SU-DHL-6 (cell line): Measurements from ENCODE around the gene RRAD.

ENCODE experiments used
- H2AFZ ChIP-seq: fragments of 200-600 bp; sonication (generic); 2 replicates; pipeline ENCODE4 v1.6.1; 2014; ENCODE audit warnings: low read depth, mild to moderate bottlenecking, moderate library complexity, mixed read lengths, antibody characterized with exemption, low read length; ENCODE audit not compliant: severe bottlenecking
- H3F3A ChIP-seq: fragments of 200-600 bp; shearing (Covaris generic); 2 replicates; pipeline ENCODE4 v1.6.0; 2016; ENCODE audit warnings: antibody characterized with exemption, mild to moderate bottlenecking; ENCODE audit not compliant: insufficient read depth
- H3K27ac ChIP-seq: fragments of 200-600 bp; sonication (generic); 2 replicates; pipeline ENCODE4 v1.5.1; 2016; ENCODE audit warnings: low read depth, mild to moderate bottlenecking, low read length, moderate library complexity, mixed read lengths
- H3K27me3 ChIP-seq: fragments of 200-600 bp; sonication (generic), shearing (Covaris generic); 2 replicates; pipeline ENCODE4 v1.6.0; 2014; ENCODE audit warnings: mild to moderate bottlenecking, low read length
- H3K36me3 ChIP-seq: fragments of 200-600 bp; sonication (generic); 2 replicates; pipeline ENCODE4 v1.6.1; 2014; ENCODE audit warnings: mild to moderate bottlenecking, low read length, mixed read lengths
- H3K4me2 ChIP-seq: fragments of 300-600, 200-600 bp; shearing (Covaris generic), sonication (generic); 2 replicates; pipeline ENCODE4 v1.6.0; 2014; ENCODE audit warnings: low read length, low read depth, mild to moderate bottlenecking; ENCODE audit not compliant: poor library complexity, severe bottlenecking
- H3K4me3 ChIP-seq: fragments of 200-600 bp; sonication (generic); 2 replicates; pipeline ENCODE4 v1.5.1; 2014; ENCODE audit warnings: antibody characterized with exemption, low read length, mild to moderate bottlenecking, mixed read lengths; ENCODE audit not compliant: insufficient read depth, poor library complexity, severe bottlenecking
- H3K79me2 ChIP-seq: fragments of 200-600 bp; sonication (generic); 2 replicates; pipeline ENCODE4 v1.6.1; 2014; ENCODE audit warnings: mild to moderate bottlenecking, low read length, moderate library complexity; ENCODE audit not compliant: insufficient read depth
- H3K9ac ChIP-seq: fragments of 200-600 bp; sonication (generic); 2 replicates; pipeline ENCODE4 v1.7.0; 2014; ENCODE audit warnings: mild to moderate bottlenecking, low read length
- H3K9me2 ChIP-seq: fragments of 200-600 bp; sonication (generic); replicated peaks from 2 replicates; pipeline ENCODE4 v1.6.1; 2014; ENCODE audit warnings: low read length; ENCODE audit not compliant: insufficient read depth
- H3K9me3 ChIP-seq: fragments of 200-600 bp; sonication (generic); 2 replicates; pipeline ENCODE4 v1.6.1; 2014; ENCODE audit warnings: low read length, mixed read lengths; ENCODE audit not compliant: insufficient read depth
- H4K20me1 ChIP-seq: fragments of 200-600 bp; sonication (generic); 2 replicates; pipeline ENCODE4 v1.6.1; 2014; ENCODE audit warnings: low read depth, mild to moderate bottlenecking, antibody characterized with exemption, low read length, moderate library complexity, mixed read lengths
- EZH2phosphoT487 ChIP-seq: fragments of 200-600 bp; sonication (generic), shearing (Covaris generic); conservative IDR thresholded peaks from 2 replicates; pipeline ENCODE4 v1.6.1; 2018; ENCODE audit warnings: mild to moderate bottlenecking, antibody characterized with exemption, low read length, moderate library complexity, mixed read lengths
- TF ChIP-seq, protein P1 (sequence below): fragments of 200-600 bp; sonication (generic); IDR thresholded peaks from one replicate; pipeline ENCODE4 v1.5.1; 2017; ENCODE audit warnings: antibody characterized with exemption, mild to moderate bottlenecking, low read length, moderate library complexity; ENCODE audit not compliant: insufficient read depth, poor library complexity, severe bottlenecking

RRAD gene

DNA sequence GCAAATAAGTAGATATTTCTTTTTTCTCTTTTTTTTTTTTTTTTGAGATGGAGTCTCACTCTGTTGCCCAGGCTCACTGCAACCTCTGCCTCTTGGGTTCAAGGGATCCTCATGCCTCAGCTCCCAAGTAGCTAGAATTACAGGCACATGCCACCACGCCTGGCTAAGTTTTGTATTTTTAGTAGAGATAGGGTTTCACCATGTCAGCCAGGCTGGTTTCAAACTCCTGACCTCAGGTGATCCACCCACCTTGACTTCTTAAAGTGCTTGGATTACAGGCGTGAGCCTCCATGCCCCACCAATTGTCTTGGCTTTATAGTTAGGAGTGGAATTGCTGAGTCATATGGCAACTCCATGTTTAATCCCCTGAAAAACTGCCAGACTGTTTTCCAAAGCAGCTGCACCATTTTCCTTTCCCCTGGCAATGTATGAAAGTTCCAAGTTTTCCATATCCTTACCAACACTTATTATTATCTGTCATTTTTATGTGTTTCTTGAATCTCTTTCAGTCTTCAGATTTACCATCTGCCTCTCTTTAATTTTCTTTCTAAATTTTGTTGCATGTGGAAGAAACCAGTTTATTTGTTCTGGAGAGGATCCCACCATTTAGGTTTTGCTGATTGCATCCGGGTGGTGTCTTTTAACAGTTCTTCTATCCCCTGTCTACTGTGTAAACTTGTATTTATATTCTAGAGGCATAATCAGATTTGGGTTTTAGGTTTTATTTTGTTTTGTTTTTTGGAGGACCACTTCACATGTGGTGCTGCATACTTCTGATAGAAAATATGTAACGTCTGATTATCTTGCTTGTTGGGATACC, 25.8 kb upstream of the RRAD start:
- H3F3A ChIP-seq = no peaks in the 10 kb centered on the region
- no peaks in the 10 kb centered on the region for H3K36me3 ChIP-seq
- no peaks in the 10 kb centered on the region for H3K9me3 ChIP-seq
- H4K20me1 ChIP-seq = no peaks in the 10 kb centered on the region
- no peak overlapping the region for H3K4me3 ChIP-seq
- H3K79me2 ChIP-seq = no peaks in the 10 kb centered on the region
- no peak overlapping the region for H3K9ac ChIP-seq
- H2AFZ ChIP-seq = no peak overlapping the region
- H3K4me2 ChIP-seq = no peak overlapping the region
- H3K27ac ChIP-seq = no peak overlapping the region
- H3K9me2 ChIP-seq = no peaks in the 10 kb centered on the region
- H3K27me3 ChIP-seq = no peaks in the 10 kb centered on the region
- no peak for TF ChIP-seq EZH2phosphoT487
- TF ChIP-seq, protein P1, sequence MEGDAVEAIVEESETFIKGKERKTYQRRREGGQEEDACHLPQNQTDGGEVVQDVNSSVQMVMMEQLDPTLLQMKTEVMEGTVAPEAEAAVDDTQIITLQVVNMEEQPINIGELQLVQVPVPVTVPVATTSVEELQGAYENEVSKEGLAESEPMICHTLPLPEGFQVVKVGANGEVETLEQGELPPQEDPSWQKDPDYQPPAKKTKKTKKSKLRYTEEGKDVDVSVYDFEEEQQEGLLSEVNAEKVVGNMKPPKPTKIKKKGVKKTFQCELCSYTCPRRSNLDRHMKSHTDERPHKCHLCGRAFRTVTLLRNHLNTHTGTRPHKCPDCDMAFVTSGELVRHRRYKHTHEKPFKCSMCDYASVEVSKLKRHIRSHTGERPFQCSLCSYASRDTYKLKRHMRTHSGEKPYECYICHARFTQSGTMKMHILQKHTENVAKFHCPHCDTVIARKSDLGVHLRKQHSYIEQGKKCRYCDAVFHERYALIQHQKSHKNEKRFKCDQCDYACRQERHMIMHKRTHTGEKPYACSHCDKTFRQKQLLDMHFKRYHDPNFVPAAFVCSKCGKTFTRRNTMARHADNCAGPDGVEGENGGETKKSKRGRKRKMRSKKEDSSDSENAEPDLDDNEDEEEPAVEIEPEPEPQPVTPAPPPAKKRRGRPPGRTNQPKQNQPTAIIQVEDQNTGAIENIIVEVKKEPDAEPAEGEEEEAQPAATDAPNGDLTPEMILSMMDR = no peak

DNA sequence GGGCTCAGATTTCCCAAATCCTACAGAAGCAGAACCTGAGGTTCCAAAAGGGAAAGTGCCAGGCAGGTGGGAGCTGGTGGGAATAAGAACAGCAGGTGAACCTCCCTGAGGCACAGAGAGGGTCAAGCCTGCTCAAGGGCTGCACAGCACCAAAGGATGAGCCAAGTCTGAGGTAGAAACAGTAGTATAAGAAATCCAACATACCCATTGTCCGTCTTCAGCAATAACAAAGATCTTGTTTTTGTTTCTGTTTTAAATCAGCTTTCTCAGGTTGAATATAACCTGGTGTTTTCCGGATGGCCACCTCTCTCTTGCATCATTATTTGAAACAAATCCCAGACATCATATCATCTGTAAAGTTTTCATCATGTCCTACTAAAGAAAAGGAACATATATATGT, 25.1 kb upstream of the RRAD start:
- no peaks in the 10 kb centered on the region for H3K9me3 ChIP-seq
- H3K27ac ChIP-seq = no peak overlapping the region
- H3K79me2 ChIP-seq = no peaks in the 10 kb centered on the region
- H3K4me3 ChIP-seq = no peak overlapping the region
- no peak for TF ChIP-seq EZH2phosphoT487
- TF ChIP-seq, protein P1 = no peak
- no peak overlapping the region for H2AFZ ChIP-seq
- H3K4me2 ChIP-seq = no peak overlapping the region
- no peaks in the 10 kb centered on the region for H4K20me1 ChIP-seq
- no peaks in the 10 kb centered on the region for H3K36me3 ChIP-seq
- no peaks in the 10 kb centered on the region for H3F3A ChIP-seq
- H3K9ac ChIP-seq = no peak overlapping the region
- no peaks in the 10 kb centered on the region for H3K27me3 ChIP-seq
- H3K9me2 ChIP-seq = no peaks in the 10 kb centered on the region

DNA sequence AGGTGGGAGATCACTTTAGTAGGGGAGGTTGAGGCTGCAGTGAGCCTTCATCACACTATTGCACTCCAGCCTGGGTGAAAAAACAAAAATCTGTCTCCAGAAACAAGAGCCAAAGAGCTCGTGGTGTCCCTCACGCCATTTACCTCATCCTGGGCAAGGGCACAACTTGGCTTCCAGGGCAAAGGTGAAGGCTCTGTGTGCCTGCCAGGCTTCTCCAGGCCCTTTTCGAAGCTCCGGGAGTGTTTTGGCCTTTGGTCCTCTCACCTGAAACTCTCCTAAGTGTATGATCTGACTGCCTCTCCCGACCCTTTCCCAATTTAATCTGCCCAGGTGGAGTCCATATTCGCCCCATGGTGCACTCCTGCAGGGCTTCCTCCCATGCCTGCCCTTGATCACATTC, 24.1 kb upstream of the RRAD start:
- Histone ChIP-seq H3K9ac (no peak overlapping the region), H2AFZ (no peak overlapping the region), H3K27me3 (no peaks in the 10 kb centered on the region), H3K4me3 (no peak overlapping the region), H3K4me2 (no peak overlapping the region), H3K79me2 (no peaks in the 10 kb centered on the region), H3K36me3 (no peaks in the 10 kb centered on the region), H3K9me3 (no peaks in the 10 kb centered on the region), H3F3A (no peaks in the 10 kb centered on the region), H4K20me1 (no peaks in the 10 kb centered on the region), H3K27ac (no peak overlapping the region), H3K9me2 (no peaks in the 10 kb centered on the region)
- no peak for TF ChIP-seq EZH2phosphoT487
- TF ChIP-seq, protein P1 = no peak
